K562 (cell line): ENCODE results near the gene TP53I13. TPM values are rescaled to one million over a fixed set of nuclear protein-coding genes. Genes with fewer than 3 reads are reported as not detected.

ENCODE experiments used
- ATAC-seq: fragments of 200-7000 bp; cut with Tn5 transposase; 3 replicates; pipeline ENCODE4 v1.9.1; 2020; ENCODE audit warnings: moderate library complexity
- BruUV-seq: library from RNA; stranded (reverse); fragments of 400-500 nt; replicated peaks from 2 replicates; lab custom pipeline; 2021; lab: Mats Ljungman, UMichigan
- CTCF ChIA-PET: fragments of 300-600 bp; formaldehyde crosslinking; extraction: SDS; loops from one replicate; lab custom pipeline; 2021; ENCODE audit warnings: low intra/inter-chr PET ratio; lab: Yijun Ruan, JAX
- POLR2A ChIA-PET: fragments of 300-600, 350-650 bp; sonication (Branson Sonifier 250); formaldehyde crosslinking; extraction: SDS; loops from one replicate; lab custom pipeline; 2021; ENCODE audit warnings: antibody characterized with exemption, inconsistent platforms; lab: Yijun Ruan, JAX
- DNase-seq, 4 experiments: peaks; one replicate each; pipeline versions ENCODE4 v3.0.0 to v3.0.0-alpha.2; 2011 to 2018; ENCODE audit warnings: low spot score in 3 of 4, mixed read lengths in 3 of 4; ENCODE audit errors: extremely low read depth in 1 of 4
- FAIRE-seq: peaks from 2 replicates; lab custom pipeline; 2011; peaks lifted over from hg19 to GRCh38; lab: Jason Lieb, UNC
- H2AFZ ChIP-seq: 2 replicates; pipeline ENCODE4 v1.6.0; 2011; ENCODE audit warnings: low read depth, low read length, control low read depth, inconsistent platforms
- H3K27ac ChIP-seq: fragments of 200-600 bp; 3 replicates; pipeline ENCODE4 v1.8.0; 2011; ENCODE audit warnings: low read depth, mild to moderate bottlenecking, control low read depth, inconsistent platforms, low read length, moderate library complexity, mixed read lengths; ENCODE audit errors: extremely low read depth
- H3K27me3 ChIP-seq, 2 experiments: fragments of 300-600 bp in 1 of 2; 2 replicates in 1 of 2; 3 replicates in 1 of 2; pipeline versions ENCODE4 v1.6.0 to v1.8.0; 2011; ENCODE audit warnings: inconsistent platforms in 2 of 2, low read length in 2 of 2, mild to moderate bottlenecking in 1 of 2, mixed read lengths in 1 of 2, moderate library complexity in 1 of 2; ENCODE audit not compliant: control insufficient read depth in 2 of 2, insufficient read depth in 2 of 2
- H3K36me3 ChIP-seq: fragments of 300-600 bp; 3 replicates; pipeline ENCODE4 v1.8.0; 2011; ENCODE audit warnings: mild to moderate bottlenecking, low read length, inconsistent platforms; ENCODE audit not compliant: control insufficient read depth, insufficient read depth
- H3K4me1 ChIP-seq, 2 experiments: fragments of 200-600 bp in 1 of 2; replicated peaks in 1 of 2; 2 replicates in 1 of 2; 3 replicates in 1 of 2; pipeline versions ENCODE4 v1.5.1 to v1.8.0; 2011; ENCODE audit warnings: inconsistent platforms in 2 of 2, low read length in 2 of 2, mild to moderate bottlenecking in 1 of 2, mixed read lengths in 1 of 2, moderate library complexity in 1 of 2; ENCODE audit not compliant: control insufficient read depth in 2 of 2, insufficient read depth in 2 of 2
- H3K4me2 ChIP-seq: 2 replicates; pipeline ENCODE4 v1.6.1; 2011; ENCODE audit warnings: low read length, control low read depth, inconsistent platforms, mixed read lengths; ENCODE audit not compliant: insufficient read depth
- H3K4me3 ChIP-seq: fragments of 200-600 bp; sonication (generic), shearing (Covaris generic); 2 replicates; pipeline ENCODE4 v1.5.1; 2016; ENCODE audit warnings: control low read depth, inconsistent platforms
- H3K79me2 ChIP-seq: fragments of 200-600 bp; 3 replicates; pipeline ENCODE4 v1.8.0; 2011; ENCODE audit warnings: low read length, inconsistent platforms; ENCODE audit not compliant: control insufficient read depth, insufficient read depth
- H3K9ac ChIP-seq, 2 experiments: 2 replicates each; pipeline versions ENCODE4 v1.6.0 to v1.6.1; 2011; ENCODE audit warnings: low read depth in 2 of 2, low read length in 2 of 2, control low read depth in 1 of 2, inconsistent platforms in 1 of 2, mild to moderate bottlenecking in 1 of 2, mixed read lengths in 1 of 2; ENCODE audit not compliant: insufficient read depth in 1 of 2
- H3K9me1 ChIP-seq: one replicate; pipeline ENCODE4 v1.6.0; 2011; ENCODE audit warnings: inconsistent platforms, mild to moderate bottlenecking, low read length, moderate library complexity; ENCODE audit not compliant: control insufficient read depth, insufficient read depth
- H3K9me3 ChIP-seq: replicated peaks from 2 replicates; pipeline ENCODE4 v1.5.1; 2011; ENCODE audit warnings: low read depth, low read length, inconsistent platforms; ENCODE audit not compliant: control insufficient read depth, insufficient read depth
- H4K20me1 ChIP-seq: replicated peaks from 2 replicates; pipeline ENCODE4 v1.6.1; 2011; ENCODE audit warnings: low read length, inconsistent platforms, mixed read lengths; ENCODE audit not compliant: control insufficient read depth, insufficient read depth
- KHSRP ChIP-seq: fragments of 450-650 bp; IDR thresholded peaks from 2 replicates; pipeline ENCODE4 v1.6.1; 2017
- SIX5 ChIP-seq, 2 experiments: IDR thresholded peaks; 2 replicates each; pipeline ENCODE4 v1.6.1; 2011; ENCODE audit warnings: low read length in 2 of 2, borderline replicate concordance in 1 of 2, low read depth in 1 of 2, mild to moderate bottlenecking in 1 of 2, moderate library complexity in 1 of 2; ENCODE audit not compliant: insufficient read depth in 1 of 2
- ZNF253 ChIP-seq: fragments of 250-450 bp; sonication (Bioruptor Pico); conservative IDR thresholded peaks from 2 replicates; pipeline ENCODE4 v1.6.1; 2021; ENCODE audit warnings: mild to moderate bottlenecking
- WGBS: fragments of 100-300 bp; shearing (Covaris generic); methylation state at CpG from one replicate; pipeline ENCODE4 v1.1.6; 2016; ENCODE audit warnings: low coverage, mixed read lengths; ENCODE audit not compliant: insufficient coverage; ENCODE audit errors: missing lambda C conversion rate; 5-methylcytosine and 5-hydroxymethylcytosine counted together
- in situ Hi-C: fragments of 300-500 bp; cut with MboI; formaldehyde crosslinking; loops from 4 replicates; pipeline ENCODE4 v1.15.0; 2018; ENCODE audit warnings: inconsistent platforms, mixed read lengths
- intact Hi-C: fragments of 100-400 bp; cut with micrococcal nuclease; formaldehyde crosslinking; loops from 2 replicates; pipeline ENCODE4 v1.14.2; 2022
- polyA plus RNA-seq, 8 experiments: library from polyadenylated mRNA; depleted of rRNA in 4 of 8; stranded (reverse) in 5 of 8; unstranded in 3 of 8; fragments of >200 nt; fragmentation: Nextera tagmentation in 2 of 8; fragmentation: Illumina TruSeq in 1 of 8; extraction: Ambion mirVana in 2 of 8; extraction: Trizol in 1 of 8; gene quantifications; 2 replicates each; pipeline versions ENCODE4 v1.2.1 to v1.2.3, GENCODE V29; 2011 to 2014; ENCODE audit warnings: inconsistent platforms in 1 of 8, missing spikeins in 1 of 8
- total RNA-seq, 7 experiments: library from RNA; depleted of rRNA in 6 of 7; stranded (reverse); fragments of >200 nt in 6 of 7; fragmentation: Illumina TruSeq in 2 of 7; extraction: Trizol in 2 of 7; gene quantifications; 2 replicates each; pipeline versions ENCODE4 v1.2.1 to v1.2.3, GENCODE V29; 2011 to 2021; ENCODE audit warnings: low replicate concordance in 1 of 7
- TF ChIP-seq, protein P1 (sequence below), 3 experiments: fragments of 200-800 bp in 1 of 3; fragments of 250-450 bp in 1 of 3; fragments of 450-650 bp in 1 of 3; sonication (Bioruptor Pico) in 1 of 3; sonication (Bioruptor generic) in 1 of 3; formaldehyde crosslinking in 1 of 3; IDR thresholded peaks; 2 replicates each; pipeline versions ENCODE4 v1.6.1 to v1.8.0; 2016 to 2022; ENCODE audit warnings: mild to moderate bottlenecking in 2 of 3, missing genetic modification characterization in 2 of 3, missing compliant biosample characterization in 1 of 3, moderate library complexity in 1 of 3

TP53I13 gene
- total and polyA plus RNA-seq, 9 of the 15 experiments (the other 6 are each of a cell fraction or from before 2014, with no cell fraction given) = 0.08 to 28.3 (median 9.1) TPM

GRCh38 chr17:29620779-29621500, 52.4 kb downstream of the TP53I13 start:
- no peak overlapping the region for H3K27ac ChIP-seq
- no peak overlapping the region for H2AFZ ChIP-seq
- no peak overlapping the region for H3K4me2 ChIP-seq
- H3K9me3 ChIP-seq = no peaks in the 10 kb centered on the region
- ChIA-PET CTCF (no interaction called here), POLR2A (interaction anchor here (0.6 to 1.2 kb wide), 3 partner anchors 19 to 473 kb away, joined by 3 to 5 read pairs (median 3); no protein-coding TSS in a partner anchor)
- DNase-seq (no peak), FAIRE-seq (no peak), ATAC-seq (no peak)
- H3K9ac ChIP-seq = peak overlapping the region in 1 of 2 experiments; percentile 41; a peak in 2 of 4 replicates
- WGBS = 82% methylated on average over 12 of the region's 12 CpGs
- no peaks in the 10 kb centered on the region for H3K36me3 ChIP-seq
- H3K4me1 ChIP-seq = peaks cover 27 to 56% of the 10 kb centered on the region in 2 experiments
- no peaks in the 10 kb centered on the region; the same call in 1 of the 2 replicates for H4K20me1 ChIP-seq
- no peaks in the 10 kb centered on the region for H3K9me1 ChIP-seq
- no TSS peak for BruUV-seq
- in situ Hi-C loops = no loop called here
- intact Hi-C loops = no loop called here
- TF ChIP-seq KHSRP (no peak), SIX5 (IDR thresholded peaks at IDR 0.05; ENCODE audit: borderline replicate concordance in 1 of 2, insufficient read depth in 1 of 2, low read depth in 1 of 2, low read length in 2 of 2) (no peak), ZNF253 (CRISPR knock-in tag) (no peak)
- TF ChIP-seq, protein P1, sequence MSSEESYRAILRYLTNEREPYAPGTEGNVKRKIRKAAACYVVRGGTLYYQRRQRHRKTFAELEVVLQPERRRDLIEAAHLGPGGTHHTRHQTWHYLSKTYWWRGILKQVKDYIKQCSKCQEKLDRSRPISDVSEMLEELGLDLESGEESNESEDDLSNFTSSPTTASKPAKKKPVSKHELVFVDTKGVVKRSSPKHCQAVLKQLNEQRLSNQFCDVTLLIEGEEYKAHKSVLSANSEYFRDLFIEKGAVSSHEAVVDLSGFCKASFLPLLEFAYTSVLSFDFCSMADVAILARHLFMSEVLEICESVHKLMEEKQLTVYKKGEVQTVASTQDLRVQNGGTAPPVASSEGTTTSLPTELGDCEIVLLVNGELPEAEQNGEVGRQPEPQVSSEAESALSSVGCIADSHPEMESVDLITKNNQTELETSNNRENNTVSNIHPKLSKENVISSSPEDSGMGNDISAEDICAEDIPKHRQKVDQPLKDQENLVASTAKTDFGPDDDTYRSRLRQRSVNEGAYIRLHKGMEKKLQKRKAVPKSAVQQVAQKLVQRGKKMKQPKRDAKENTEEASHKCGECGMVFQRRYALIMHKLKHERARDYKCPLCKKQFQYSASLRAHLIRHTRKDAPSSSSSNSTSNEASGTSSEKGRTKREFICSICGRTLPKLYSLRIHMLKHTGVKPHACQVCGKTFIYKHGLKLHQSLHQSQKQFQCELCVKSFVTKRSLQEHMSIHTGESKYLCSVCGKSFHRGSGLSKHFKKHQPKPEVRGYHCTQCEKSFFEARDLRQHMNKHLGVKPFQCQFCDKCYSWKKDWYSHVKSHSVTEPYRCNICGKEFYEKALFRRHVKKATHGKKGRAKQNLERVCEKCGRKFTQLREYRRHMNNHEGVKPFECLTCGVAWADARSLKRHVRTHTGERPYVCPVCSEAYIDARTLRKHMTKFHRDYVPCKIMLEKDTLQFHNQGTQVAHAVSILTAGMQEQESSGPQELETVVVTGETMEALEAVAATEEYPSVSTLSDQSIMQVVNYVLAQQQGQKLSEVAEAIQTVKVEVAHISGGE (CRISPR knock-in tag; IDR thresholded peaks at IDR 0.05) = no peak
- H3K79me2 ChIP-seq = no peaks in the 10 kb centered on the region
- no peak overlapping the region for H3K4me3 ChIP-seq
- H3K27me3 ChIP-seq = no peaks in the 10 kb centered on the region
